ENCODE data around the gene LRRD1. TPM values are rescaled to one million over a fixed set of nuclear protein-coding genes. Genes with fewer than 3 reads are reported as not detected.

Gene LRRD1
- total and polyA plus RNA-seq, 11 donors, result 0.17 to 0.33 (median 0.19) TPM; not detected in 7

DNA sequence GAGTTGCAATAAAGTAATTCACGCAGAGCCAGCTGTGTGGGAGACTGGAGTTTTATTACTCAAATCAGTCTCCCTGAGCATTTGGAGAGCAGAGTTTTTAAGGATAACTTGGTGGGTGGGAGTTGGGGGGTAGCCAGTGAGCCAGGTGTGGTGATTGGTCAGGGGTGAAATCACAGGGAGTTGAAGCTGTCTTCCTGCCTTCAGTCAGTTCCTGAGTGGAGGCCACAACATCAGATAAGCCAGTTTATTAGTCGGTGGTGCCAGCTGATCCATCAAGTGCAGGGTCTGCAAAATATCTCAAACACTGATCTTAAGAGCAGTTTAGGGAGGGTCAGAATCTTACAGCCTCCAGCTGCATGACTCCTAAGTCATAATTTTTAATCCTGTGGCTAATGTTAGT, 41.4 kb downstream of the LRRD1 start:
- no peak overlapping the region for H3K27ac ChIP-seq
- no peaks in the 10 kb centered on the region for H3K27me3 ChIP-seq
- H3K4me1 ChIP-seq, result peaks cover 0 to 18% (median 9%) of the 10 kb centered on the region in 12 donors
- WGBS, 4 donors, result 33 to 41% (median 38%) methylated on average over 2 of the region's 2 CpGs
- DNase-seq, result no peak
- TF ChIP-seq, protein P1, sequence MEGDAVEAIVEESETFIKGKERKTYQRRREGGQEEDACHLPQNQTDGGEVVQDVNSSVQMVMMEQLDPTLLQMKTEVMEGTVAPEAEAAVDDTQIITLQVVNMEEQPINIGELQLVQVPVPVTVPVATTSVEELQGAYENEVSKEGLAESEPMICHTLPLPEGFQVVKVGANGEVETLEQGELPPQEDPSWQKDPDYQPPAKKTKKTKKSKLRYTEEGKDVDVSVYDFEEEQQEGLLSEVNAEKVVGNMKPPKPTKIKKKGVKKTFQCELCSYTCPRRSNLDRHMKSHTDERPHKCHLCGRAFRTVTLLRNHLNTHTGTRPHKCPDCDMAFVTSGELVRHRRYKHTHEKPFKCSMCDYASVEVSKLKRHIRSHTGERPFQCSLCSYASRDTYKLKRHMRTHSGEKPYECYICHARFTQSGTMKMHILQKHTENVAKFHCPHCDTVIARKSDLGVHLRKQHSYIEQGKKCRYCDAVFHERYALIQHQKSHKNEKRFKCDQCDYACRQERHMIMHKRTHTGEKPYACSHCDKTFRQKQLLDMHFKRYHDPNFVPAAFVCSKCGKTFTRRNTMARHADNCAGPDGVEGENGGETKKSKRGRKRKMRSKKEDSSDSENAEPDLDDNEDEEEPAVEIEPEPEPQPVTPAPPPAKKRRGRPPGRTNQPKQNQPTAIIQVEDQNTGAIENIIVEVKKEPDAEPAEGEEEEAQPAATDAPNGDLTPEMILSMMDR (IDR thresholded peaks at IDR 0.05), result no peak
- no peak for TF ChIP-seq POLR2A (IDR thresholded peaks at IDR 0.05)
- no peak overlapping the region for H3K4me3 ChIP-seq
- H3K9me3 ChIP-seq, result no peaks in the 10 kb centered on the region
- intact Hi-C loops (cut with DNase I), result no loop called here
- no peak for ATAC-seq
- H3K36me3 ChIP-seq, result no peaks in the 10 kb centered on the region

DNA sequence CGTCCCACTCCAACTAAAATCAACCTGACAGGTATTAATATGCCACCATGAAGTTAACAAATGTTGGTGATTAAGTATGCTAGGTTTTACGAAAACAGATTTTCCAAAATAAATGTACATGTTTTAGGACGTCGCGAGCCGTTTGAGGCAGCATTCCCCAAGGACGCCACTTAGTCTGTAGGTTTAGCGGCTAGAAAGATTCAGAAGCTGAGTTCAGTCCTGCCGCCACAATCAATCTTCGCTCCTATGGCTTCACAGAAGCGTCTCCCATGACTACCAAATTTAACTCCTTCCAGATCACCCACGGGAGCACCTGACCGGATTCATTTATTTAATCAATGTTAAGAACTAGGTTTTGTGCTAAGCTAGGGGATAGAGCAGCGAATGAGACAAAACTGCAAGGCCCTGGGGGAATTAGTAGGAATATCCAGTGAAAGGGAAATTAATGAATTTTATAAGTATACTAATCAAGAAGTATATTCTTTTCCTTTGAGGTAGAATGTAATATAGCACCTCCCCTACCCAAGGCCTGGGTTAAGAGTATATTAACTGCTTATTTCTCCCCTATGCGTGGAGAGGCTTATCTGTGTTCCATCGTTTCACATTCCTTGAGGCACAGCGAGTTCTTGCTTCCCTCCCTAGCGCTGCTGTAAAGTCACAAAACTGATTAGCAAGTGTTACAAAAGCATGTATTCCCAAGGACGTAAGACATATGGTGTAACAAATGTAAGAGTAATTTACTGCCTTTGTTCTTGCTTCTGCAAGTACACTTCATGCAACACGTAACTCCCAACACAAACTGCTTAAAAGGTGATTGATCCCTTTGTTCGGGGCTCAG, 43.7 kb downstream of the LRRD1 start:
- ATAC-seq (peak in 1 of 4 donors; percentile 21), DNase-seq (peak in 1 of 5 donors; percentile 25)
- intact Hi-C loops (cut with DNase I), result no loop called here
- 24 to 39% (median 27%) methylated on average over 21 of the region's 21 CpGs for WGBS, 4 donors
- TF ChIP-seq, protein P1 (IDR thresholded peaks at IDR 0.05), result no peak
- TF ChIP-seq POLR2A (IDR thresholded peaks at IDR 0.05), result no peak
- H3K27ac ChIP-seq, result peak overlapping the region; percentile 62 to 97 (median 96)
- H3K9me3 ChIP-seq, result no peaks in the 10 kb centered on the region
- no peaks in the 10 kb centered on the region for H3K27me3 ChIP-seq
- H3K36me3 ChIP-seq, result peaks cover 0 to 12% (median 1%) of the 10 kb centered on the region in 9 donors
- peaks cover 0 to 26% (median 16%) of the 10 kb centered on the region in 12 donors for H3K4me1 ChIP-seq
- H3K4me3 ChIP-seq, result peak overlapping the region; percentile 72 to 99 (median 94)

DNA sequence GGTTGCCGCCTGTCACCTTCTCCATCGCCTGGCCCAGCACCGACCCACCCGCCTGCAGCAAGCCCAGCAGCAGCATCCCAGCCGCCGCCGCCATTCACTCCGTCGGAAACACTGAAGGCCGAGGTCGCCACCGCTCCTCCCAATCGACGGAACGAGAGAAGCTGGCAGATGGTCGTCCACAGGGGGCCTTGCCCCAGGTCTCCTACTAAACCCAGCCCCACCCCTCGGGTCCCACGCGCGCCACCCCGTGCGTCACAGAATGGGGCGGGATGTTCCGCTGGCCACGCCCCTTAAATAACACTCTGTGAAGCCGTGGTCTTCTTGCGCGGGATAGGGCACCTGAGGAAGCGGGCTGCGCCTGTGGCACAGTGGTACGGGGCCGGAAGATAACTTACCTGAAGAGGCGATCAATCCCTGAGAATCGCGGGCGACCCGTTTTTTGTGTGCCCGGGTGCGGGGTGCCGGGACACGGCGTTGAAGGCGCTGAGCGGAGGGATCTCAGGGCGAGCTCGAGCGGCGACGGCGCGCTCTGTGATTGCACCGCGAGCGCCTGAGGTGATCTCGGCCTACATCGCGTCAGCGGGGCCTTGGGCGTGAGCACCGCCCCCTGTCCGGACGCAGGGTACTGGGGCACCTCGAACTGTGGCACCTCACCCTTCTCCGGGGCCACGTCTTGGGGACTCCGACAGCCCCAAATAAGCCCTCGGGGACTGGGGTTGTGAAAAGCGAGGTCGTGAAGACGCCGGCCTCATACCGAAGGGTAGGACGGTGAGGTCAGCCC, 44.5 kb downstream of the LRRD1 start, which contains the start of gene CYP51A1:
TSS of gene CYP51A1 (minus strand) at position 207 of the 781 bp plus-strand sequence. CDS start at position 94, 113 bp downstream.
- TF ChIP-seq POLR2A (IDR thresholded peaks at IDR 0.05), result peak; percentile 40 to 64
- TF ChIP-seq, protein P1 (IDR thresholded peaks at IDR 0.05), result peak in 4 of 12 donors; percentile 8 to 38 (median 22)
- no peaks in the 10 kb centered on the region for H3K27me3 ChIP-seq
- 0 to 1% (median 1%) methylated on average over 22 to 73 of the region's 73 CpGs for WGBS, 4 donors
- ATAC-seq (peak; percentile 95 to 98 (median 98)), DNase-seq (peak; percentile 93 to 95 (median 94))
- intact Hi-C loops (cut with DNase I), result loop anchor here in 4 of 10 donors (5.0 kb wide), 4 partner anchors 113 to 318 kb away; partner anchors contain the start of genes AKAP9 (in 1 of the 4), ANKIB1 (in 1 of the 4), GATAD1 (in 1 of the 4) and KRIT1 (in 1 of the 4)
- peaks cover 0 to 20% (median 10%) of the 10 kb centered on the region in 9 donors for H3K36me3 ChIP-seq
- peak within 1 kb of the TSS; percentile 72 to 99 (median 94) for H3K4me3 ChIP-seq
- no peaks in the 10 kb centered on the region for H3K9me3 ChIP-seq
- peaks cover 0 to 26% (median 16%) of the 10 kb centered on the region in 12 donors for H3K4me1 ChIP-seq
- peak within 1 kb of the TSS; percentile 62 to 97 (median 96) for H3K27ac ChIP-seq
